GM10847 (cell line): Measurements from ENCODE around the gene C1orf94.

Source experiments
- POLR2A ChIP-seq: IDR thresholded peaks from 2 replicates; pipeline ENCODE4 v1.6.1; 2011; ENCODE audit not compliant: insufficient read length; ENCODE audit errors: extremely low read depth

Gene C1orf94

DNA sequence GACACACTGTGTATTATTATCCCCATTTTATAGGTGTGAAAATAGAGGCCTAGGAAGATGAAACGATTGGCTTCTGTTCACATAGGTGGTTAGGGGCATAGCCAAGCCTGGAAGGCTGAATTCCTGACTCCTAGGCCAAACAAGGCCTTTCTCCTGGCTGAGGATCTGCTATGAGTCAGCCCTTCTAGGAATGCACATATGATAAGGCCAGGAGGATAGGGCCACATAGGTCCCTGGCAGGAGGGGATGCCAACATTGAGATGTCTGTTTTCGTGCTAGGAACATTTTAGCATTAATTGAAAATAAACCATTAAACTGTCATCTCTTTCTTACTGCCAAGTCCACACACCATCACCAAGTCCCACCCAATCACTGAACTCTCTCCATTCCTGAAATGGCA, 20.8 kb upstream of the C1orf94 start:
- no peak for TF ChIP-seq POLR2A

DNA sequence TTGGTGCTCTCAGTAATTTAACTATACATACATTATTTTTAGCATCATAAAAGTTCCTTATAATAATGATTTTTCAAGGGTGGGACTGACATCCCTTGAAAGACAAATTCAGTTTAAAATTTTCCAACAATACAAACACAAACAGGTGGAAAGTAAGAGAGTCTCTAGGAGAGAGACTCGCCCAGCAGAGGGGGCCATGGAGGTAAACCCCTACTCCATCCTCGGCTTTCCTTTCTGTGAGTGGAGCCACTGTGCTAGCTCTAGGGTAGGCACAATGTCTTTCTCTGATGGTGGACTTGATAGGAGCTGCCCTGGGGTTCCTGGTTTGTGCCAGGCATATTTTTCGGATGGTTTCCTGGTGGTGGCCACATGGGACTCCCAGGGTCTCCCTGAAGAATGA, 20.0 kb upstream of the C1orf94 start:
- no peak for TF ChIP-seq POLR2A

DNA sequence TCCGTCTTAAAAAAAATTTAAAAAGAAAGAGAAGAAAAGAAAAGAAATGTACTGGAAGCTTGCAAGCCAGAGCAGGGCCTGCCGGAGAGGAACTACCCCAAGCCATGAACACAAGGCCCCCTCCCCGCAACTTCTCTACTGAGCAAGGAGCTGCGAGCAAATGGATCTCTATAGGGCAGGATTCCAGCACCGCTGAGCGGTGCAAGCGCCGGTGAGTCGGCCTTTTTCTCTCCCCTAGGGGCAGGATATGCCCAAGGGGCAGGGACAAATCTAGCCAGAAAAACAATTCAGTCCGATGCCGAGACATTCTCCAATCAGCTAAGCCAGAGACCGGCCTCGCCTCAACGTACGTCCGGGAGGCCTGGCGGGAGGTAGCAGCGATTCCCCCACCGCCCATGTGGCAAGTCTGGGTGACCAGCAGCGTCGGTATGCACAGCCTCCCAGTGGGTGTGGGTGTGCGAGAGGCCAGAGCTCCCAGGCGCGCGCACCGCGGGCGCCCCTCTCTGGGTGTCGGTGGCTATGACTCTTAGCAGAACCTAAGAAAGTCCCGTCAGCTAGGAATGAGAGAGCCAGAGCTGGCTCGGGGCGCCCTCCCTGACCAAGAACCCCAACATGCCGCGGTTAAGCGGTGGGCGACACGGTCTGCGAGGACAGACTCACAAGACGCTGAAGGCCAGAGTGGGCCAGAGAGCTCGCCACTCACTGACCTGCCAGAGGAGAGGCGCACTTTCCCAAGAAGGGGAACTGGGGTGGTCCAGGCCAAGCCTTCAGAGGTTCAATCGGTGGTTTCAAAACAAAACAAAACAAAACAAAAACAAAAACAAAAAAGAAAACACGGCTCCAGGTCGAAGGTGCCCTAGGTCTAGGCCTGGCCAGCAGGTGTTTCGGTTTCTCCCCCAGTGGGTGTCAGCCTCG, 13.6 kb upstream of the C1orf94 start:
- no peak for TF ChIP-seq POLR2A

DNA sequence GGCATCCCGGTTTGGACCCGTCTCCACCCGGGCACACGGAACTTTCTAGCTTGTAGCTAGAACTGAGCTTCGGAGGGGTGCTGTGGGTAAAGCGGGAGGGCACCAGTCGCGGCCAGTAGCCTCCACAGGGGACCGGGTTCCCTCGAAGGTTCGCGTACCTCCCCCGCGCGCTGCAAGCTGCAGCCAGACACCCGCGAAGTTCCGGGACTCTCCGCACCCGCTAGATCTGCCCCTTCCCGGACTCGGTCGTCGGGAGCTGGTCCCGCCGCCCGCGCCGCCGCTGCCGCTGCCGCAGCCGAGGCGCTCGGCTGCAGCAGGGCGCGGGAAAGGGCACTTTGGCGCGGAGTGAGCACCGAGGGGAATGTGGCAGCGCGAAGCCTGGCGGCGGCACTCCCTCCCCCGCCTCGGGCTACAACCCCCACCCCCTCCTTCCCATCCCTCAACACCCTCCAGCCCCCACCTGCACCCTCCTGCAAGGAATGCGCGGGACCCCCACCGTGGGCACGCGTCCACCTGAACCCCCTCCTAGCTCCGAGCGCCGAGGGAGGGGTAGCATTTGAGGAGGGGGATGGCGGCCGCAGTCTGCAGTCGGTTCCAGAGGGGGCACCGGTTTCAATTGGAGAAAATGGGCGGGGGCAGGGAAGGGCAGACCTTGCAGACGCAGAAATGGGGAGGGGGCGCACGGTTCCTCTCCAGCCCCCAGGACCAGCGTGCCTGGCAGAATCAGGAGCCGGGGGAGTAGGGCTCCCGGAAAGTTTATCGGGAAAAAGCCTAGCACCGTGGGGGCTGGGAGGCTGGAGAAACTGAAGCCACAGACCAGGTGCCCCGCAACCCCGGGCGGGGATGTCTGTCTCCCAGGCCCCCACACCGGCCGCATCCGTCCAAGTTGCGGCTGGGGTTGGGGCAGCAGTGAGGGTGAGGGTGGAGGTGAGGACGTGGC, 12.6 kb upstream of the C1orf94 start:
- TF ChIP-seq POLR2A, result no peak

DNA sequence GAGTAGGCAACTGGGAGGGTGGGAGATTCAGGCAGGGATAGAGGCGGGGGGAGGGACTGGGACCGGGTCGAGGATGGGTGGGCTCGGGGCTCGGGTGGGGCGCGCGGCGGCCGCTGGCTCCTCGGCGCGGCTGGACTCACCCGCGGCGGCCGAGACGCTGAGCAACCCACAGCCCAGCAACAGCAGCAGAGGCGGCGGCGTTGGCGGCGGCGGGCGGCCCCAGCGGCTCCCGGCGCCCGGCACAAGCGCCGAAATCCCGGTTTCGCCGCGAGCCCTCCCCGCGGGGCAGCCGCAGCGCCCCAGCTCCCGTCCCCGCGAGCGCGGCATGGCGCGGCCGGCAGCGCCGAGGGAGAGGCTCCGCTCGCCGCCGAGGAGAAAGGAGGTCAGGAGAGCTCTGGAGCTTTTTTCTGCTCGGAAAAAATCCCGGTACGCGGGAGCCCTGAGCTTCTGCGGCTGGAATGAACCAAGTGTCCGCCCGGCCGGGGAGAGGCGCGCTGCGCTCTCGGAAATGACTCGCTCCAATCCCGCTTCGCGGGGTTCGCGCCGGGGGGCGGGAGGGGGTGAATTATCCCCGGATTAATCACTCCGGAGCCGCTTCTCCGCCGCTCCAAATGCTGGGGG, 11.8 kb upstream of the C1orf94 start, which contains the start of gene CSMD2:
Gene CSMD2, minus strand, starts transcription at position 460 of the 621 bp plus-strand sequence. Its CDS starts 133 bp downstream, at position 327.
- TF ChIP-seq POLR2A, result no peak

DNA sequence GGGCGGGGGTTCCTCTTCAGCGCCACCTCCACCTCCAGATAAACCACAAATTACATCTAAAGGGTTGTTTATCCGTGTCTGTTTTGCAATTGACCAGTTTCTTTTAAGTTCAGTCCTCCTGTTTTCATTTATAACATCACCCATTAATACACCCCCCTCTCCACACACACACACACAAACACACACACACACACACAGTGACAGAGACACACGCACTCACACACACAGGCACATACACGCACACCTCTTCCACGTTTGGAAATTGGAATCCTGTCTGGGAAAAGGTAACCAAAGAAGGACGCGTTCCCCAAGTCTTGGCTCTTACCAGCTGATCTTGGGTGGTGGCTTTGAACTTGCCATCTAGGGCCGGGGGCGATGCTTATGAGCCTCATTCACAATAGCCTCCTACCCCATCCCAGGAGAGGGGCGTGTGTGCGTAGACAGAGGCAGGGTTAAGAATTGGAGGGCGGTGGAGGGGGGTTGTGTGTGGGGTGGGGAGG, 11.2 kb upstream of the C1orf94 start:
- no peak for TF ChIP-seq POLR2A

DNA sequence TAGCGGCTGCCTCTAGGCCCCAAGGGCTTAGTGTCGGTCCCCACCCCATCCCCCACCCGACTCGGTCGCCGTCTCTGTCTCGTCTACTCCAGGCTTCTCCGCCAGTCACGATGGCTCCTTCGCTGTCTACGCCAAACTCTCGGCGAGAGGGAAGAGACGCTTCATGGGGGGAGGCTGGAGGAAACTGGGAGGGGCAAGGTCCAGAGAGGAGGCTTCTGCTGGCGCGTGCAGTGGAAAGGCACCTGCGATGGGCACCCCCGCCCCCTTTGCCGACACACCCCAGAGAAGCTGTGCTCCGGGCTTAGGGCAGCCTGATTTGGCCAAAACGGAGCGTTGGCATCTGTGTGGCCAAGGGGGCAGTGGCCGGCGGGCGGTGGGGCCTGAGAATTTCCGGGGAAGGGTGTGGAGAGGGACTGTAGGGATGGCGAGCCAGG, 10.5 kb upstream of the C1orf94 start:
- no peak for TF ChIP-seq POLR2A

DNA sequence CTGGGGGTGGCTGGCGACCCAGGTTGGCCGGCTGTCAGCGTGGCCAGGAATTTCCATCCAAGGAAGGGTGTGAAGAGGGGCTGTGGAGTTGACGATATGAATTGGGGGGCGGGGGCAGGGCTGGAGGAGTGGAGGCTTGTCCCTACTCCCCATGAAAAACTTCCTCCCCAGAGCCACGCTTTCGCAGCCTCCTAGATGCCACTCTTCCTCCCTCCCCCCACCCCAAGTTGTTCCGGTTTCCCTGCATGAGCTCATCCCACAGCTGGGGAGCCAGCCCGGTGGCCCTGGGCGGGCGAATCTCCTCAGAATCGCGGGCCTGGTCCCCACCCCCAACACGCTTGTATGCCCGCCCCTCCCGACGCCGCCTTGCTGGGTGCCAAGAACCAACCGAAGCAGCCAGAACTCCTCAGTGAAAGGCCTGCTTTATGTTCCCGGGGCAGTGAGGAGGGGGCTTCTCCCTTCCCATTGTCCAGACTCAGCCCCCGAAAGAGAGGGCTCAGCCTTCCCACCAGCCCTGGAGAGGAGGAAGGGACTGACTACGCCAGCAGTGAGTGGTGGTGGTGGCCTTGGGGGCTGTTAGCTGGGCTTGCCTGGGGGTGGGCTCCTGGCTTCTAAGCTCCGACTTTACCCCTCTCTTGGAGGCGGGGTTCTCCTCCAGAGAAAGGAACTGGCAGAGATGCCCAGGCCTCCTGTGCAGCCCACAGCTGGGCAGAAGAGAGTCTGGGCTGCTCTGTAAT, 9.9 kb upstream of the C1orf94 start:
- TF ChIP-seq POLR2A, result no peak

DNA sequence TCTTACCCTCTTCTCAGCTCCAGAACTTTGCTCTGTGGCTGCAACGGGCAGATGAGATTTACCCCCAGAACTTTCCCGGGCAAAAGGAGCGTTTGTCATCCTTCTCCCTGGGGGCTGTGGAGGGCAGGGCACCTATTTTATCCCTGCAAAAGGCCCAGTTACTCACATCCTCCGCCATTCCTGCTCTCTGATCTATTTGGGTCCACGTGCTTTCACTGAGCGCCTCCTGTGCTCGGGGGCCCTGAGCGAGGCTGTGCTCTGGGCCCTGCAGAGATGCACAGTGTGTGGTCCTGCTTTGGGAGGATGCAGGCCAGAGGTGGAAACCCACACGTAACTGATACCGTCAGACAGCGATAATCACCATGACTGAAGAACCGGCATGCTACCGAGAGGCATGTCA, 9.3 kb upstream of the C1orf94 start:
- TF ChIP-seq POLR2A, result no peak

DNA sequence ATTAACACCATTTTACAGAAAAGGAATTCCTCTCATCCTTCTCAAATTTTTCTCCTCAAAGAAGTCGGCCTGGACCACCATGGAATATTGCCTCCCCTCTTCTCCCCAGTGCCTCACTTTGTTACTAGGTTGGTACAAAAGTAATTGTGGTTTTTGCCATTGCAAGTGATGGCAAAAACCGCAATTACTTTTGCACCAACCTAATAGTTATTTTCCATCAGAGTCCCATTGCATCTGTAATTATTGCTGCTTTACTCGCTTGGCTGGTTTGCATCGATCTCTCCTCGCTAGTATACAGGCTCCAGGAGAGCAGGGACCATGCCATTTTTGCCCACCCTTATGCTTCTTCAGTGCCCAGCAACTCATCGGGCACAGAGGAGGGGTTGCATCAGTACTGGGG, 963 bp upstream of the C1orf94 start:
- no peak for TF ChIP-seq POLR2A

DNA sequence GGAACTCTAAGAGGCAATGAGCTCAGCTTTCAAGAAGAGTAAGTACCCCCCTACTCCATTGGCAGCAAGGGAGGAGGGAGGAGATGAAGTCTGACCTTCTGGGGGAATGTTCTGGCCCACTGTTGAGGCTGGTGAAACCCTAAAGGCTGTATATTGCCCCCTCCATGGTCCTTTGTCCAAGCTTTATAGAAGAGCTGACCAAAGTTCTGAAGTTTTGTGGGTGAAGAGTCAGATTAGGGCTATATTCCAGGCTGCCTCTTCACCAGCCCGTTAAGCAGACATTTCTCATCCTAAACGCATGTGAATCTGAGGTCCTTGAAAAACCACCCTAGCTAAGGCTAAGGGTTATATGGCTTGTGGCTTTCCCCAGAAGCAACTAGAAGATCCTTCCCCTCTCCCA, 1.4 kb downstream of the C1orf94 start:
- no peak for TF ChIP-seq POLR2A

DNA sequence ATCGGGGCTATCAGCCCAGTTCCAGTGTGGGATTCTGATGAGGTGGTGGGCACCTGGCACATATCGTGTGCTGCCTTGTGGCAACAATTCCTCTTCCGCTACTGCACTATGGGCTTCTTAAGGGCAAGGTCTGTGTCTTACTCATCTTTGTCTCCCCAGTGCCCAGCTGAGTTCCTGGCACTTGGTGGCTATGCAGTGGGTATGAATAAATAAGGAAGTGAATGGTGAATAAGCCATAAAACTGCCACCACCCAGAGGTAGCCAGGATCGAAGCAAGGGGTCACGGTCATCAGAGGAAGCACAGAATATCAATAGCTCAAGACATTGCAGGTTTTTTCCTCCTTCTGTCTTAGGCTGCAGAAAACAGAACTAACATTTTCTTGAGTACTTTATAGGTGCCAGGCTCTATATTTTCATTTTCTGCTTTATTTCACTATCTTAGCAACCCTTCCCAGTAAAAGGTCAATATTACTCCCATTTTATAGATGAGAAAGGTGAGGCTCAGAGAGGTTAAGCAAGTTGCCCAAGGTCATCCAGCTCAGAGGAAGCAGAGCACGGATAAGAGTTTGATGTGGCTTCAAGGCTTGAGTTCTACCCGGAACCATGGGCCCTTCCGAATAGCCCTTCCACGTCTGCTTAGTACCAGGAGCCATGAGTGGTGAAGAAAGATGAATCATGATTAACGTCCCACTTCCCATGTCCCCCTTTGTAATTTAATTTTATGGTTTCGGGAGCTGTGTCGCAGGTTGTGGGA, 10.2 kb downstream of the C1orf94 start:
- TF ChIP-seq POLR2A, result no peak

DNA sequence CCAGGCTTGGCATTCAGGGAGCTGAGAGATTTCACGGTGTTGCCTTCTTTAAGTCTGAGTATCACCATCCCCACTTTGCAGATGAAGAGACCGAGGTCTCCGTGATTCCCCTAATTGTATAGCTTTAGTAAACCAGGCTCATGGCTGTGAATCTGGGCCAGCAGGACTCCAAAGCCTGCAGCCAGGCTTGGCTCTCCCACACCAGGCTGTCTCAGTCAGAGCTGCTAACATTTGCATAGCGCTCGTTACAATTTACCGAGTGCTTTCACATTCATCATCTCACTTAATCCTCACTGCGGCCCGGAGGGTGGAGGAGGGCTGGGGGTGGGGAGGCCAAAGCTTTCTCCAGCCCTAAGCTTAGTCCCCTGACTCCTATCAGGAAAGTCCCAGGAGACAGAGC, 11.7 kb downstream of the C1orf94 start:
- TF ChIP-seq POLR2A, result no peak

DNA sequence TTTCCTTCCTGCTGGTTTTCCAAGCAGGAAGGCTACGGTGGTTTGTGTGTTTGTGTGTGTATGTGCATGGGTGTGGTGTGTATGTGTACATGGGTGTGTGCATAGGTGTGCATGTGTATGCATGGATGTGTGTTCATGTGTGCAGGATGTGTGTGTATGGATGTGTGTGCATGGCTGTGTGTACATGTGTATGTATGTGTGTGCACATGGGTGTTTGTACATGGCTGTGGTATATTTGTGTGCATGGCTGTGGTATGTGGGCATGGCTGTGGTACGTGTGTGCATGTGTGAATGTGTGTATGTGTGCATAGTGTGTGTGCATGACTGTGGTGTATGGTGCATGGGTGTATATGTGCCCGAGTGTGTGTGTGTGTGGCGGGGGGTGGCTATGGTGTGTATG, 12.3 kb downstream of the C1orf94 start:
- TF ChIP-seq POLR2A, result no peak
